Caco-2 (cell line): ENCODE measurements around the gene CD300LD. TPM values are rescaled to one million over a fixed set of nuclear protein-coding genes. Genes with fewer than 3 reads are reported as not detected.

Experiments
- BruUV-seq: library from RNA; stranded (reverse); fragments of 400-500 nt; replicated peaks from 2 replicates; lab custom pipeline; 2021; lab: Mats Ljungman, UMichigan
- CTCF ChIA-PET: fragments of 300-600 bp; sonication (Branson Sonifier 250); formaldehyde crosslinking; loops from one replicate; lab custom pipeline; 2022; ENCODE audit warnings: antibody characterized with exemption; lab: Charles Lee
- POLR2A ChIA-PET: fragments of 300-600 bp; sonication (Branson Sonifier 250); formaldehyde crosslinking; loops from one replicate; lab custom pipeline; 2022; ENCODE audit warnings: antibody characterized with exemption; lab: Charles Lee
- DNase-seq, 2 experiments: peaks; one replicate each; pipeline versions ENCODE4 v3.0.0 to v3.0.0-alpha.2; 2020 to 2022
- H3K27me3 ChIP-seq: replicated peaks from 2 replicates; pipeline ENCODE4 v1.6.0; 2011; ENCODE audit warnings: low read length; ENCODE audit not compliant: control insufficient read depth, insufficient read depth
- H3K36me3 ChIP-seq: 2 replicates; pipeline ENCODE4 v1.5.1; 2011; ENCODE audit warnings: low read length; ENCODE audit not compliant: control insufficient read depth, insufficient read depth
- H3K4me1 ChIP-seq: fragments of 250-450 bp; sonication (Bioruptor Pico); 2 replicates; pipeline ENCODE4 v1.5.1; 2020; ENCODE audit warnings: mild to moderate bottlenecking
- H3K4me3 ChIP-seq: 2 replicates; pipeline ENCODE4 v1.5.1; 2011; ENCODE audit warnings: low read depth, mild to moderate bottlenecking, control low read depth, low read length
- H3K9me3 ChIP-seq: fragments of 250-450 bp; sonication (Bioruptor Pico); 2 replicates; pipeline ENCODE4 v1.5.1; 2020; ENCODE audit warnings: mild to moderate bottlenecking, moderate library complexity
- H3K27ac Mint-ChIP-seq: one replicate; pipeline ENCODE4 v1.8.0; 2022; ENCODE audit warnings: mixed read lengths; ENCODE audit not compliant: unreplicated experiment
- H3K27me3 Mint-ChIP-seq: one replicate; pipeline ENCODE4 v1.8.0; 2022; ENCODE audit warnings: mixed read lengths; ENCODE audit not compliant: insufficient read depth, unreplicated experiment
- H3K36me3 Mint-ChIP-seq: one replicate; pipeline ENCODE4 v1.8.0; 2022; ENCODE audit warnings: mild to moderate bottlenecking, mixed read lengths; ENCODE audit not compliant: insufficient read depth, unreplicated experiment
- H3K4me1 Mint-ChIP-seq: one replicate; pipeline ENCODE4 v1.8.0; 2022; ENCODE audit warnings: low read depth, mixed read lengths; ENCODE audit not compliant: unreplicated experiment
- H3K4me3 Mint-ChIP-seq: one replicate; pipeline ENCODE4 v1.8.0; 2022; ENCODE audit warnings: mild to moderate bottlenecking, moderate library complexity, mixed read lengths; ENCODE audit not compliant: unreplicated experiment
- H3K9me3 Mint-ChIP-seq: one replicate; pipeline ENCODE4 v1.8.0; 2022; ENCODE audit warnings: mixed read lengths; ENCODE audit not compliant: unreplicated experiment
- intact Hi-C: fragments of 100-400 bp; cut with micrococcal nuclease; formaldehyde crosslinking; loops from one replicate; pipeline ENCODE4 v1.10.0; 2022; ENCODE audit not compliant: unreplicated experiment
- total RNA-seq: library from RNA; stranded (reverse); gene quantifications from 2 replicates; pipeline ENCODE4 v1.2.3, GENCODE V29; 2022
- TF ChIP-seq, protein P1 (sequence below), 2 experiments: fragments of 200-600 bp in 1 of 2; IDR thresholded peaks; 1 replicate in 1 of 2; 2 replicates in 1 of 2; pipeline versions ENCODE4 v1.5.1 to v1.8.0; 2011 to 2022; ENCODE audit warnings: antibody characterized with exemption in 1 of 2, control low read depth in 1 of 2, inconsistent platforms in 1 of 2, low read depth in 1 of 2, low read length in 1 of 2, mild to moderate bottlenecking in 1 of 2, moderate library complexity in 1 of 2; ENCODE audit not compliant: insufficient read depth in 1 of 2, severe bottlenecking in 1 of 2, unreplicated experiment in 1 of 2

Gene CD300LD
- total RNA-seq, 1 experiment from 2014 or later: not detected

DNA sequence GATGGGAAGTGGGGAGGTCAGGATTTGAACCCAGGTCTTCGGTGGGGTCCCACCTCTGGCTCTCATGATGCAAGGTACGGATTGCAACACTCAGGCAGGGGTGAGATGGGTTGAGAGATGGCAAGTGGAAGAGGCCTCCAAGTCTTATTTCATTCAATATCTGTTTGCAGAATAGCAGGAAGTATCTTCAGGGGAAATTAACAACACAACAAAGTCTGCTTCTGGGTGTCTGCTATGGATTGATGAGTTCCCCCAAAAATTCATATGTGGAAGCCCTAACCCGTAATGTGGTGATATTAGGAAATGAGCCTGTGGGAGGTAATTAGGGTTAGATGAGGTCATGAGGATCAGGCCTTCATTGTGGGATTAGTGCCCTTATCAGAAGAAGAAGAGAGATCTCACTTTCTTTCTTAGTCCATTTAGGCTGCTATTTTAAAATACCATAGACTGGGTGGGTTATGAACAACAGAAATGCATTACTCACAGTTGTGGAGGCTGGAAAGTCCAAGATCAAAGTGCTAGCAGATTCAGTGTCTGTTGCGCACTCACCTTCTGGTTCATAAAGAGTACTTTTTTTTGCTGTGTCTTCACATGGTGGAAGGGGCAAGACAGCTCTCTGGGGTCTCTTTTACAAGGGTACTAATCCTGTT, 20.3 kb downstream of the CD300LD start:
- Histone ChIP-seq H3K4me1 (no peaks in the 10 kb centered on the region), H3K27me3 (no peaks in the 10 kb centered on the region; the same call in none of the 2 replicates), H3K36me3 (no peaks in the 10 kb centered on the region), H3K9me3 (no peaks in the 10 kb centered on the region), H3K4me3 (no peak overlapping the region)
- POLR2A ChIA-PET: no interaction called here
- no peak for DNase-seq
- TF ChIP-seq, protein P1, sequence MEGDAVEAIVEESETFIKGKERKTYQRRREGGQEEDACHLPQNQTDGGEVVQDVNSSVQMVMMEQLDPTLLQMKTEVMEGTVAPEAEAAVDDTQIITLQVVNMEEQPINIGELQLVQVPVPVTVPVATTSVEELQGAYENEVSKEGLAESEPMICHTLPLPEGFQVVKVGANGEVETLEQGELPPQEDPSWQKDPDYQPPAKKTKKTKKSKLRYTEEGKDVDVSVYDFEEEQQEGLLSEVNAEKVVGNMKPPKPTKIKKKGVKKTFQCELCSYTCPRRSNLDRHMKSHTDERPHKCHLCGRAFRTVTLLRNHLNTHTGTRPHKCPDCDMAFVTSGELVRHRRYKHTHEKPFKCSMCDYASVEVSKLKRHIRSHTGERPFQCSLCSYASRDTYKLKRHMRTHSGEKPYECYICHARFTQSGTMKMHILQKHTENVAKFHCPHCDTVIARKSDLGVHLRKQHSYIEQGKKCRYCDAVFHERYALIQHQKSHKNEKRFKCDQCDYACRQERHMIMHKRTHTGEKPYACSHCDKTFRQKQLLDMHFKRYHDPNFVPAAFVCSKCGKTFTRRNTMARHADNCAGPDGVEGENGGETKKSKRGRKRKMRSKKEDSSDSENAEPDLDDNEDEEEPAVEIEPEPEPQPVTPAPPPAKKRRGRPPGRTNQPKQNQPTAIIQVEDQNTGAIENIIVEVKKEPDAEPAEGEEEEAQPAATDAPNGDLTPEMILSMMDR (IDR thresholded peaks at IDR 0.05; ENCODE audit: insufficient read depth in 1 of 2, low read depth in 1 of 2, low read length in 1 of 2, severe bottlenecking in 1 of 2, unreplicated experiment in 1 of 2): no peak
- no TSS peak for BruUV-seq
- Mint-ChIP-seq H3K27me3 (peaks cover 28% of the 10 kb centered on the region), H3K27ac (no peak overlapping the region), H3K36me3 (no peaks in the 10 kb centered on the region), H3K9me3 (peaks cover 14% of the 10 kb centered on the region), H3K4me3 (no peak overlapping the region), H3K4me1 (peaks cover 6% of the 10 kb centered on the region)
- intact Hi-C loops: no loop called here
- CTCF ChIA-PET: no interaction called here

DNA sequence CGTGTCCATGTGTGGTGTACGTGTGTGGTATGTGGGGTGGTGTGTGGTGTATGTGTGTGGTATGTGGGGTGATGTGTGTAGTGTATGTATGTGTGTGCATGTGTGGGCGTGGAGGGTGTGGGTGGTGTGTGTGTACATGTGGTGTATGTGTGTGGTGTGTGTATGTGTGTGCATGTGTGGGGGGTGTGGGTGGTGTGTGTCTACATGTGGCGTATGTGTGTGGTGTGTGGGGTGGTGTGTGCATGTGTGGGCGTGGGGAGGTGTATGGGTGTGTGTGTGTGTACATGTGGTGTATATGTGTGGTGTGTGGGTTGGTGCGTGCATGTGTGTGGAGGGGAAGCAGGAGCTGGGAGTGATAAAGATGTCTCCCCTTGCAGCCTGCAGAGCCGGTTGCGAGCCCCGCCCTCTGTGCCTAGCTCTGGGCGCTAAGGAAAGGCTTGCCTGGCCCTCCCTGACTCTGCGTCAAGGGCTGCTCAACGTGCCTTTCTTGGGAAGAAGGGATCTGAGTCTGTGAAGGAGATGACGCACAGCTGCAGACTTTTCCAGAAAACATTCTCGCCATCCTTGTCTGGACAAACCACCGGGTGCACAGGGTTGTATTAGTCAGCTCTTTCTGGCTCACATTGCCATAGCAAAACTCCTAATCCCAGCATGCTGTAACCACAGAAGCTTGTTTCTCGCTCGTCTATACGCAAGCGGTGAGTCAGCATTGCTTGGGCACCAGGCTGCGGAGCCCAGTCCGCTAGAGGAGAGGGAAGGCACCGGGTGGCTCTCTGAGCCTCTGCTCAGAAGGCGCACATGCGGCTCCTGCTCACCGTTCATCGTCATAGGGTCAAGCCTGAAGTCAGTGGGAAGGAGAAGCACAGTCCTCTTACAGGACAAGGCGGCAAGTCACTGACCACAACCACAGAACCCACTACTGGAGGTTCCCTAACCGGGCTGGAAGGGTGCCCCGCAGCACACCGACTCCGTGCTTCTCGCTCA, 22.8 kb downstream of the CD300LD start:
- H3K27me3 ChIP-seq: no peaks in the 10 kb centered on the region; the same call in none of the 2 replicates
- intact Hi-C loops: no loop called here
- POLR2A ChIA-PET: interaction anchor here (0.6 kb wide), 1 partner anchor 148 kb away, joined by 16 read pairs; no protein-coding TSS in a partner anchor
- H3K27ac Mint-ChIP-seq: no peak overlapping the region
- no peaks in the 10 kb centered on the region for H3K9me3 ChIP-seq
- H3K36me3 Mint-ChIP-seq: no peaks in the 10 kb centered on the region
- CTCF ChIA-PET: interaction anchor here (0.7 kb wide), 1 partner anchor 39 kb away, joined by 3 read pairs; no protein-coding TSS in a partner anchor
- H3K4me3 Mint-ChIP-seq: no peak overlapping the region
- peaks cover 24% of the 10 kb centered on the region for H3K27me3 Mint-ChIP-seq
- H3K4me3 ChIP-seq: no peak overlapping the region
- DNase-seq: no peak
- H3K9me3 Mint-ChIP-seq: peaks cover 14% of the 10 kb centered on the region
- no TSS peak for BruUV-seq
- H3K36me3 ChIP-seq: no peaks in the 10 kb centered on the region
- H3K4me1 ChIP-seq: no peaks in the 10 kb centered on the region
- TF ChIP-seq, protein P1 (IDR thresholded peaks at IDR 0.05; ENCODE audit: insufficient read depth in 1 of 2, low read depth in 1 of 2, low read length in 1 of 2, severe bottlenecking in 1 of 2, unreplicated experiment in 1 of 2): no peak
- peaks cover 6% of the 10 kb centered on the region for H3K4me1 Mint-ChIP-seq
